Neural cell (in vitro differentiated cells): ENCODE results near the gene INHBC. TPM values are rescaled to one million over a fixed set of nuclear protein-coding genes. Genes with fewer than 3 reads are reported as not detected.

ENCODE experiments used
- H2AFZ ChIP-seq: fragments of 200-600, 300-800 bp; sonication (generic), shearing (Covaris generic); 2 replicates; pipeline ENCODE4 v1.6.0; 2014; ENCODE audit warnings: low read depth, mild to moderate bottlenecking, antibody characterized with exemption, low read length, moderate library complexity
- H3F3A ChIP-seq: fragments of 200-600 bp; shearing (Covaris generic); 2 replicates; pipeline ENCODE4 v1.6.1; 2016; ENCODE audit warnings: mild to moderate bottlenecking, moderate library complexity, mixed read lengths, antibody characterized with exemption, low read length; ENCODE audit not compliant: insufficient read depth, poor library complexity, severe bottlenecking
- H3K27ac ChIP-seq: fragments of 200-600, 300-800 bp; sonication (generic), shearing (Covaris generic); 2 replicates; pipeline ENCODE4 v1.5.1; 2014; ENCODE audit warnings: mild to moderate bottlenecking, low read length, moderate library complexity
- H3K27me3 ChIP-seq: fragments of 300-800, 200-600 bp; sonication (generic), shearing (Covaris generic); 2 replicates; pipeline ENCODE4 v1.6.0; 2014; ENCODE audit warnings: mild to moderate bottlenecking, low read depth, low read length, moderate library complexity; ENCODE audit not compliant: insufficient read depth
- H3K36me3 ChIP-seq: fragments of 300-800, 200-600 bp; sonication (generic), shearing (Covaris generic); 2 replicates; pipeline ENCODE4 v1.5.1; 2014; ENCODE audit warnings: mild to moderate bottlenecking, antibody characterized with exemption, low read length, moderate library complexity; ENCODE audit not compliant: insufficient read depth
- H3K4me2 ChIP-seq: fragments of 300-800, 200-600 bp; sonication (generic), shearing (Covaris generic); 2 replicates; pipeline ENCODE4 v1.6.0; 2014; ENCODE audit warnings: mild to moderate bottlenecking, low read length
- H3K4me3 ChIP-seq: fragments of 300-800, 200-600 bp; sonication (generic), shearing (Covaris generic); 2 replicates; pipeline ENCODE4 v1.5.1; 2014; ENCODE audit warnings: mild to moderate bottlenecking, low read length, moderate library complexity
- H3K79me2 ChIP-seq: fragments of 200-600 bp; shearing (Covaris generic); replicated peaks from 2 replicates; pipeline ENCODE4 v1.6.0; 2014; ENCODE audit warnings: mild to moderate bottlenecking, low read length, moderate library complexity; ENCODE audit not compliant: insufficient read depth
- H3K9ac ChIP-seq: fragments of 300-800, 200-600 bp; sonication (generic), shearing (Covaris generic); 2 replicates; pipeline ENCODE4 v1.6.1; 2016; ENCODE audit warnings: mild to moderate bottlenecking, low read length, mixed read lengths
- H3K9me2 ChIP-seq: fragments of 200-600 bp; shearing (Covaris generic); 2 replicates; pipeline ENCODE4 v1.6.1; 2016; ENCODE audit warnings: mild to moderate bottlenecking, low read length, mixed read lengths; ENCODE audit not compliant: insufficient read depth
- H3K9me3 ChIP-seq: fragments of 200-600, 300-800 bp; sonication (generic), shearing (Covaris generic); 2 replicates; pipeline ENCODE4 v1.6.1; 2016; ENCODE audit warnings: mild to moderate bottlenecking, mixed run types, low read length, moderate library complexity, mixed read lengths
- H4K20me1 ChIP-seq: fragments of 200-600 bp; shearing (Covaris generic); 2 replicates; pipeline ENCODE4 v1.6.1; 2016; ENCODE audit warnings: mild to moderate bottlenecking, mixed run types; ENCODE audit not compliant: insufficient read depth
- CTCF ChIP-seq: fragments of 450-650 bp; IDR thresholded peaks from 2 replicates; pipeline ENCODE4 v1.5.1; 2014; ENCODE audit warnings: antibody characterized with exemption, mild to moderate bottlenecking, moderate library complexity; ENCODE audit not compliant: poor library complexity, severe bottlenecking
- EP300 ChIP-seq: fragments of 450-650 bp; conservative IDR thresholded peaks from 2 replicates; pipeline ENCODE4 v1.6.1; 2014; ENCODE audit warnings: antibody characterized with exemption, mild to moderate bottlenecking, moderate library complexity; ENCODE audit not compliant: poor library complexity, severe bottlenecking
- EZH2 ChIP-seq: fragments of 200-600, 300-800 bp; shearing (Covaris generic), sonication (generic); IDR thresholded peaks from 2 replicates; pipeline ENCODE4 v1.6.1; 2014; ENCODE audit warnings: antibody characterized with exemption, low read length, borderline replicate concordance, mild to moderate bottlenecking; ENCODE audit not compliant: insufficient read depth, poor library complexity, severe bottlenecking
- MXI1 ChIP-seq: fragments of 450-650 bp; conservative IDR thresholded peaks from 2 replicates; pipeline ENCODE4 v1.6.1; 2014; ENCODE audit warnings: antibody characterized with exemption, mild to moderate bottlenecking; ENCODE audit not compliant: poor library complexity, severe bottlenecking
- POLR2AphosphoS5 ChIP-seq: IDR thresholded peaks from 2 replicates; pipeline ENCODE4 v1.6.1; 2012
- RAD21 ChIP-seq: fragments of 450-650 bp; conservative IDR thresholded peaks from 2 replicates; pipeline ENCODE4 v1.6.1; 2014; ENCODE audit warnings: antibody characterized with exemption, mild to moderate bottlenecking, moderate library complexity
- REST ChIP-seq: IDR thresholded peaks from 2 replicates; pipeline ENCODE4 v1.6.1; 2012; ENCODE audit warnings: borderline replicate concordance
- SMC3 ChIP-seq: fragments of 450-650 bp; conservative IDR thresholded peaks from 2 replicates; pipeline ENCODE4 v1.6.1; 2014; ENCODE audit warnings: antibody characterized with exemption, mild to moderate bottlenecking, moderate library complexity; ENCODE audit not compliant: poor library complexity
- TAF1 ChIP-seq: IDR thresholded peaks from 2 replicates; pipeline ENCODE4 v1.6.1; 2012; ENCODE audit warnings: low read depth
- polyA plus RNA-seq: library from polyadenylated mRNA; depleted of rRNA; stranded (reverse); fragments of >200 nt; gene quantifications from 2 replicates; pipeline ENCODE4 v1.2.3, GENCODE V29; 2014

Gene INHBC
- polyA plus RNA-seq, 1 donor from 2014 or later: not detected

GRCh38 chr12:57452181-57452936, 17.8 kb downstream of the INHBC start:
- Histone ChIP-seq H3K4me3 (no peak overlapping the region), H2AFZ (no peak overlapping the region), H3K27ac (no peak overlapping the region), H4K20me1 (no peaks in the 10 kb centered on the region), H3K9me2 (no peaks in the 10 kb centered on the region), H3K4me2 (no peak overlapping the region), H3K36me3 (no peaks in the 10 kb centered on the region), H3K27me3 (no peaks in the 10 kb centered on the region), H3K79me2 (no peaks in the 10 kb centered on the region), H3F3A (no peaks in the 10 kb centered on the region), H3K9ac (no peak overlapping the region), H3K9me3 (no peaks in the 10 kb centered on the region)
- TF ChIP-seq MXI1 (no peak), REST (no peak), SMC3 (no peak), TAF1 (no peak), CTCF (no peak), EP300 (no peak), RAD21 (no peak), POLR2AphosphoS5 (no peak), EZH2 (no peak)

GRCh38 chr12:57452937-57453509, 18.4 kb downstream of the INHBC start:
- Histone ChIP-seq H3K4me3 (no peak overlapping the region), H3K4me2 (no peak overlapping the region), H3K36me3 (no peaks in the 10 kb centered on the region), H3K27me3 (no peaks in the 10 kb centered on the region), H3F3A (no peaks in the 10 kb centered on the region), H3K79me2 (no peaks in the 10 kb centered on the region), H3K9me2 (no peaks in the 10 kb centered on the region), H3K9ac (no peak overlapping the region), H3K9me3 (no peaks in the 10 kb centered on the region), H3K27ac (no peak overlapping the region), H4K20me1 (no peaks in the 10 kb centered on the region), H2AFZ (no peak overlapping the region)
- TF ChIP-seq TAF1: no peak
- TF ChIP-seq SMC3: peak; percentile 84
- TF ChIP-seq CTCF: peak; percentile 87
- TF ChIP-seq EZH2: no peak
- no peak for TF ChIP-seq EP300
- TF ChIP-seq POLR2AphosphoS5: no peak
- no peak for TF ChIP-seq REST
- no peak for TF ChIP-seq MXI1
- peak; percentile 84 for TF ChIP-seq RAD21
